HepG2 (cell line): ENCODE data around the gene CSTPP1. TPM values are rescaled to one million over a fixed set of nuclear protein-coding genes. Genes with fewer than 3 reads are reported as not detected.

ENCODE experiments used
- DDIT3 ChIP-seq: sonication (generic); formaldehyde crosslinking; IDR thresholded peaks from 2 replicates; pipeline ENCODE4 v1.4.0; 2020; ENCODE audit warnings: mild to moderate bottlenecking, missing genetic modification reagents
- HIC2 ChIP-seq: sonication (generic); formaldehyde crosslinking; IDR thresholded peaks from 2 replicates; pipeline ENCODE4 v1.9.0; 2022; ENCODE audit warnings: low read depth, missing genetic modification reagents
- HNF1B ChIP-seq: sonication (generic); formaldehyde crosslinking; IDR thresholded peaks from 2 replicates; pipeline ENCODE4 v1.5.1; 2020; ENCODE audit warnings: mild to moderate bottlenecking, moderate library complexity, missing genetic modification reagents
- HNRNPL ChIP-seq: fragments of 200-400 bp; formaldehyde crosslinking; IDR thresholded peaks from 2 replicates; pipeline ENCODE4 v1.6.1; 2017; ENCODE audit warnings: mild to moderate bottlenecking, low read depth, low read length
- NFYB ChIP-seq: sonication (generic); formaldehyde crosslinking; IDR thresholded peaks from 2 replicates; pipeline ENCODE4 v1.4.0; 2020; ENCODE audit warnings: missing genetic modification reagents
- PHF21A ChIP-seq: sonication (generic); formaldehyde crosslinking; IDR thresholded peaks from 2 replicates; pipeline ENCODE4 v1.5.0; 2020; ENCODE audit warnings: mild to moderate bottlenecking, missing genetic modification reagents
- SRSF1 ChIP-seq: fragments of 200-400 bp; formaldehyde crosslinking; optimal IDR thresholded peaks from 2 replicates; pipeline ENCODE3; 2017; ENCODE audit warnings: mild to moderate bottlenecking, low read depth, low read length, moderate library complexity
- TAF1 ChIP-seq: sonication (generic); formaldehyde crosslinking; IDR thresholded peaks from 2 replicates; pipeline ENCODE4 v1.4.0; 2020; ENCODE audit warnings: missing genetic modification reagents
- ZBTB25 ChIP-seq: IDR thresholded peaks from 2 replicates; pipeline ENCODE4 v1.6.1; 2018; ENCODE audit warnings: missing genetic modification reagents
- ZBTB39 ChIP-seq: sonication (generic); formaldehyde crosslinking; IDR thresholded peaks from 2 replicates; pipeline ENCODE4 v1.5.0; 2020; ENCODE audit warnings: missing genetic modification reagents
- ZMYM4 ChIP-seq: sonication (generic); formaldehyde crosslinking; IDR thresholded peaks from 2 replicates; pipeline ENCODE4 v1.8.1; 2023; ENCODE audit warnings: mild to moderate bottlenecking, missing genetic modification reagents
- ZNF142 ChIP-seq: sonication (generic); formaldehyde crosslinking; IDR thresholded peaks from 2 replicates; pipeline ENCODE4 v1.4.0; 2020; ENCODE audit warnings: missing genetic modification reagents
- ZNF317 ChIP-seq: sonication (generic); formaldehyde crosslinking; IDR thresholded peaks from 2 replicates; pipeline ENCODE4 v1.5.0; 2020; ENCODE audit warnings: mild to moderate bottlenecking, missing genetic modification reagents
- ZNF329 ChIP-seq: sonication (generic); formaldehyde crosslinking; IDR thresholded peaks from 2 replicates; pipeline ENCODE4 v1.9.0; 2021; ENCODE audit warnings: low read depth, mild to moderate bottlenecking, missing genetic modification reagents
- ZNF557 ChIP-seq: sonication (generic); formaldehyde crosslinking; IDR thresholded peaks from 2 replicates; pipeline ENCODE4 v1.4.0; 2020; ENCODE audit warnings: missing genetic modification reagents
- polyA plus RNA-seq, 8 experiments: library from polyadenylated mRNA; depleted of rRNA in 3 of 8; stranded (reverse) in 7 of 8; unstranded in 1 of 8; fragments of >200 nt; fragmentation: Illumina TruSeq in 4 of 8; extraction: Trizol in 4 of 8; gene quantifications; 2 replicates each; pipeline versions ENCODE4 v1.2.1 to v1.2.3, GENCODE V29; 2011 to 2016; ENCODE audit warnings: low read depth in 4 of 8, missing spikeins in 1 of 8, mixed read lengths in 1 of 8; ENCODE audit not compliant: insufficient read depth in 1 of 8
- total RNA-seq, 5 experiments: library from RNA; depleted of rRNA; stranded (reverse); fragments of >200 nt; fragmentation: Illumina TruSeq; extraction: Trizol; gene quantifications; 2 replicates each; pipeline ENCODE4 v1.2.3, GENCODE V29; 2016; ENCODE audit warnings: low read depth in 1 of 5

CSTPP1 gene
- total and polyA plus RNA-seq, 2 of the 13 experiments (the other 11 are each of a cell fraction or from before 2014, with no cell fraction given), result 12.3 to 14.6 TPM

- TF ChIP-seq ZNF142 (CRISPR knock-in tag) (peak; percentile 90), ZNF317 (CRISPR knock-in tag) (no peak), SRSF1 (no peak), ZMYM4 (CRISPR knock-in tag) (no peak), HNF1B (CRISPR knock-in tag) (no peak), HIC2 (CRISPR knock-in tag) (no peak), HNRNPL (no peak), NFYB (CRISPR knock-in tag) (no peak), TAF1 (peak; percentile 32; the same call in 1 of the 2 replicates), ZBTB25 (CRISPR knock-in tag) (no peak), ZNF557 (no peak), ZBTB39 (CRISPR knock-in tag) (no peak), PHF21A (no peak), ZNF329 (CRISPR knock-in tag) (no peak), DDIT3 (CRISPR knock-in tag) (no peak)
These were observed 18.3 kb upstream of the CSTPP1 start, which contains the start of gene LRP4 (continued) for GRCh38 chr11:46918083-46918787.
